Measurements from ENCODE around the gene AGO4.

The AGO4 gene

DNA sequence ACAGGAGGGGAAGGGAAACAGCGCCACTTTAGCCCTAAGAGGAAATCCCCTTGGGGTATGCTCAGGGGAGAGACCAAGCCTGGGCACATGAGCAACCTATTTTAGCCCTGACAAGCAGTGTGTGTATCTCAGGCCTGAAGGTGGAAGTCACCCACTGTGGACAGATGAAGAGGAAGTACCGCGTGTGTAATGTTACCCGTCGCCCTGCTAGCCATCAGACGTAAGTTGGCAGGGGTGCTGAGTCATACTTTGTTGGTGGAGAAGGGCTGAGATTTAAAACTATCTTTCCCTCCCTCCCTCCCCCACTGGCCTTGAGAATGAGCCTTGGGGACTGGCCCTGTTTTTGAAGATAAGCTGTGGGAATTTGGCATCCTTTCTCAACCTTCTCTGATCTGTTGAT lies 86.4 kb downstream of the AGO4 start:
- no peak for DNase-seq (ENCODE audit: low read depth in 2 of 2)

DNA sequence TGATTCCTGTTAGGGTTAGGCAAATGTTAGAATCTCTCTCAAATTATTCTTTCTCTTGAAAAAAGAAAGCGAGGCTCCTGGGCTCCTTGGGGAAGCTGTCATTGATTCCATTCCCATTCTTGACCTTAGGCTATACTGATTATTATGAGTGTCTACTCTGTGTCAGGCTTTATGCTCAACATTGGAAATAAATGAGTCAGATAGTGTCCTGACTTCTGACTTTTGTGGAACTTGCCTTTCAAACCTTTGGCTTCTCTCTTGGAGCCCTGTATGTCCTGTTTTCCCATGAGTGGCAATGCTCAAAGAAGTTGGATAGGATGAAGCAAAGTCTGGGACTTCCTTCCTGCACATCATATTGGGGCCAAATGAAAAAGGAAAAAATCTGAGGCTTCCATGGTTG lies 86.8 kb downstream of the AGO4 start:
- no peak for DNase-seq (ENCODE audit: low read depth in 2 of 2)

DNA sequence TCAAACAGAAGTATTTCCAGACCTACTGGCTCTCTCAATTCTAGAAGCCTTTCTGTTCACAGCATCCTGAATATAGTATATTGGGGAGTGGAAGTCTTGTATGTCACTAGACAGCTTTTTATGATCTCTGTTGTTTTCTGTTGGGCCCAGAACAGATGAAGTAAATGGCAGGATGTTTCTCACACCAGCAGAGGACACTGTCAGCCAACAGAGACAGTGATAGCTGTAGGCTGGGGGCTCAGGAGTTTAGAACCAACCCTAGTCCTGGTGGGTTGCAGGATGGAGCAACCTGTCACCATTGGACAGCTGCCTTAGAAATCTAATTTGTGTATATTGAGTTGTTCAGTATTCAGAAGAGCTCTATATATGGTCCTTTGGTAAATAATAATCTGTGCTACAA lies 92.1 kb downstream of the AGO4 start:
- no peak for DNase-seq (ENCODE audit: low read depth in 2 of 2)

DNA sequence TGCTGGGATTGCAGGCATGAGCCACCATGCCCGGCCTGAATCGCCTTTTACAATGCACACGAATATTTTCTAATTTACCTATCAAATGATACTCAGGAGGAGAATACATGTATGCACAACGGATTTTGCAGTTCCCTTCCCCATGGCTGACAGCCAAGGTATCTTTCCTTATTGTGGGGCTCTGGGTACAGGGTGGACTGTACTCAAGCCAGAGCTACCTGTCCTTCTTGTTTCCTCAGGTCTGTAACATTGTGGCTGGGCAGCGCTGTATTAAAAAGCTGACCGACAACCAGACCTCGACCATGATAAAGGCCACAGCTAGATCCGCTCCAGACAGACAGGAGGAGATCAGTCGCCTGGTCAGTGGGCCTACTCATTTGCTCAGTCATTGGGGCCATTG lies 93.4 kb downstream of the AGO4 start:
- DNase-seq (ENCODE audit: low read depth in 2 of 2) = no peak

DNA sequence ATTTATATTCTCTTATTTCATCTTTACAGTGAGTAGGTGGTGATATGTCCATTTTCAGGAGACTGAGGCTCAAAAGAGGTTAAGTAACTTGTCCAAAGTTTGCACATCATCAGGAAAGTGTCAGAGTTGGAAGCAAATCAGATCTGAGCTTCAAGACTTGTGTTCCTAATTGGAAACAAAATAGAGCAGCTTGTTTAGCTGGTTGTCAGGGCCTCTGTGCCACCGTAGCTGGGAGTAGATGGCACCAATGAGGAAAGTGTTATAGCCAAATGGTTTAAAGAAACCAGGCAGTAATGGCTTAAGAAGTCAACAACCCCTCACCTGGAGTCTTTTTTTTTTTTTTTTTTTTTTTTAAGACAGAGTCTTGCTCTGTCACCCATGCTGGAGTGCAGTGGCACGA lies 94.9 kb downstream of the AGO4 start:
- DNase-seq (ENCODE audit: low read depth in 2 of 2) = no peak
